Activated T-cell treated with anti-CD3 and anti-CD28 coated beads for 1 hour (primary cell): ENCODE results near the gene CACNB1.
A peak's percentile ranks its signal among the peaks of the same experiment; 100 is the strongest.

ENCODE experiments used
- DNase-seq: peaks from one replicate; pipeline ENCODE4 v3.0.0-alpha.2; 2020; ENCODE audit warnings: low read depth

Gene CACNB1

DNA sequence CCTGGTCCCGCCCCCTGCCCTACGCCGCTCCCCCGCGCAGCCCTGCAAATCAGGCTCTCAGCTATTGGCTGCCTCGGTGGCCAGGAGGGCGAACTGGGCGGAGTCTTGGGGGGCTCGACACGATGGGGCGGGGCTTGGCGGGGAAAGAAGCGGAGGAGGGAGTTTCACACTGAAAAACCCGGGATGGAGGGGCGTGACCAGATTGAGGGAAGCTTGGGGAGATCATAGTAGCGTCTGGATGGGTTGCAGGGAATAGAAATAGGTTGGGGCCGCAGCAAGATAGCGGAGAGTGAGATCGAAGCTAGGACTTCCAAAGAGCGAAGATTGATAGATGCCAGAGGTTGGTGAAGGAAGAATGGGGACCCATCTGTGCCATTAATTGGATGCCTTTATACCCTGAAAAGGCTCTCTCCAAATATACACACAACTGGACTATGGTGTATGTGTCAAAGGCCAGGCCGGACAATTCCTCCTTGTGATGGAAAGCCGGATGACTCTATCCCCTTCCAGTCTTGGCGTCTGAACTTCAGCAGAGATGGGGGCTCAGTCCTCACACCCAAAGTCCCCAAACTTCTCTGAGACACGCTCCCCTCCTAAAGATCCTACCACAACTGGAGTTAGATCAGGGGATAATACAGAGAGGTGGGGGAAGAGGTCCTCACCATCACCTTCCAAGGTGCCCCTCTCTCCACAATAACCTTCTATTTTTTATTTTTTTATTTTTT lies 28.7 kb upstream of the CACNB1 start:
- DNase-seq, result peak; percentile 44

DNA sequence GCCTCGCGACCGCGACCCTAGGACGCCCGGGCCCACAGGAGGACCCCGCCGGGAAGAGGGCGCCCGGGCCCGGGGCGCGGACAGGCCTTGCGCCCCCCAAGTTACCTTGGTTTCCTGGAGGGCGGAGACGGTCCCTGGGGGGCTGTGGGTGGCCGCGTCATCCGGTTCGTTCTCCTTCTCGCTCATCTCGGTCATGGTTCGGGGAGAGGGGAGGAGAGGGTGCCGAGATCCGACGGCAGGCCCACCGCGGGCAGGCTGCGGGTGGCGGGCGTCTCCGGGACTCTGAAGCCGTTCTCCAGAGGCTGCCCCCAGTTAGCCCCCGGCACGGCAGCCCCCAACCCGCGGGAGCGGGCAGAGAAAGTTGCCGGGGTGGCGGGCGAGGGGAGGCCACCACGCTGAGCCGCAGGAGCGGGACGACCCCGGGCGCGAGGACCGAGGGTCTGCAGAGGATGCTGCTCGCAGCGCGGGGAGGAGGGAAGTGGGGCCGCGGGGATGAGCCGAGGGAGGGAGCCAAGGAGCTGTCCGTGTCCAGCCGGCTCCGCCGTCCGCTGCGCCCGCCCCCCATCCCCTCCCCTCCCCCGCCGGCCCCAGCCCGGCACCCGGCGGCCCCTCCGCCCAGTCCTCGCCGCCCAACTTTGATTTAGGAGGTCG lies 28.0 kb upstream of the CACNB1 start, which contains the start of gene STAC2:
Gene STAC2 (minus strand): TSS at position 638 of the 651 bp plus-strand sequence. CDS start 443 bp downstream, at position 195.
- no peak for DNase-seq

DNA sequence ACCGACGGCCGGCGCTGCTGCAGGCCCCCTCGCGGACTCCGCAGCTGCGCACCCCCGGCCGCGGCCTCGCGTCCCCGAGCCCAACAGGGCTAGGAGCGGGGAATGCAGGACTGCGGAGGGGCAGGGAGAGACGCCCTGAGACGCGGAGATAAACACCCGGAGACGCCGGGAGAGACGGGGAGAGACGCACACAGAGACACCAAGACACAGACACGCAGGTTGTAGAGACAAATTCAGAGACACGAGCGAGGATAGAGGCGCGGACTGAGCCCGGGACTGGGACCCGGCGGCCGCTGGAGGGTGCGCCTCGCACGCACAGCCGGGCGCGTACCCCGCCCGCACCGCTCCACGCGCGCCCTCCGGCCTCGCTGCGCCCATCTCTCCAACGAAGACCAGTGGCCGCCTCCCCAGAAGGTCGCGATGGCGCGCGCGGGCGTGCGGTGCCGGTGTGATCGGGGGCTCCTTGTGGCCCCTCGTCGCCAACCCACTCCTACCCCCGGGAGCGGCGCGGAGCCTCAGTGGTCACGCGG lies 27.4 kb upstream of the CACNB1 start:
- no peak for DNase-seq

DNA sequence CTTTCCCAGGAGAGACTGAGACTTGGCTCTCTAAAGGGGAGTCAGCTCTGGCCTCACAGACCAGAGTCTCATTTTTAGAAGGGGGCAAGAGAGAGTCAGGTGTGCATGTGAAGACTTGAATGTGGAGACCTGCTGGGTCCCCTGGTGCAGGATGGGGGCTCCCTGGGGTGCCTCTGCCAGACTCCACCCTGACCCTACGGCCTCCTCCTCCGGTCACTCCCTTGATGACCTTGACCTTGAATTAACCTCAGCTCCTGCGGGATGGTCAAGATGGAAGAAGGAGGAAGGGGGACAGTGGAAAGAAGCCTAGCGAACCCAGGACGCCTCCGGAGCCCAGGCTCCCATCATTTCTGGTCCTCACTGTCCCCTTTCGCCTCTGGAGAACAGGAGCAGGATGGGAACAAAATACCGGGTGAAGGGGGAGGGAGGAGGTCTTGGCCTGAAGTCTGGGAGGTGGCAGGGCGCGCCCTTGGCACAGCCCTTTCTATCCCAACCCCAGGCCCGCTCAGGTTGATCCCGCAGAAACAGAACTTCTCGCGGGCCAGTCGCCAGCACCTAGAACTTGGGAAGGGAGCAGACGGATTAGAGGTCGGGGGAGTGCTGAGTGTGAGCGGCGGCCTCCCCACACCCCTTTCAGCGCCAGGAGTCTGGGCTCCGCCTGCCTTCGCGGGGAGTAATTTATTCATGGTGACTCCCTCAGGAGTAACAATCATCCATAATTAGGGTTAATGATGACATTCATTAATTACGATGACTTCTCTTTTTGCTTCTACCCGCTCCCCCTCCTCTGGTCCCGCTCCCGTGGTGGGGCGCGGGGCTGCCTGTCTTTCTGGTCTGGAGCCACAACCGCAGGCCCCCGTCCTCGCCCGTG lies 26.7 kb upstream of the CACNB1 start:
- DNase-seq, result no peak

DNA sequence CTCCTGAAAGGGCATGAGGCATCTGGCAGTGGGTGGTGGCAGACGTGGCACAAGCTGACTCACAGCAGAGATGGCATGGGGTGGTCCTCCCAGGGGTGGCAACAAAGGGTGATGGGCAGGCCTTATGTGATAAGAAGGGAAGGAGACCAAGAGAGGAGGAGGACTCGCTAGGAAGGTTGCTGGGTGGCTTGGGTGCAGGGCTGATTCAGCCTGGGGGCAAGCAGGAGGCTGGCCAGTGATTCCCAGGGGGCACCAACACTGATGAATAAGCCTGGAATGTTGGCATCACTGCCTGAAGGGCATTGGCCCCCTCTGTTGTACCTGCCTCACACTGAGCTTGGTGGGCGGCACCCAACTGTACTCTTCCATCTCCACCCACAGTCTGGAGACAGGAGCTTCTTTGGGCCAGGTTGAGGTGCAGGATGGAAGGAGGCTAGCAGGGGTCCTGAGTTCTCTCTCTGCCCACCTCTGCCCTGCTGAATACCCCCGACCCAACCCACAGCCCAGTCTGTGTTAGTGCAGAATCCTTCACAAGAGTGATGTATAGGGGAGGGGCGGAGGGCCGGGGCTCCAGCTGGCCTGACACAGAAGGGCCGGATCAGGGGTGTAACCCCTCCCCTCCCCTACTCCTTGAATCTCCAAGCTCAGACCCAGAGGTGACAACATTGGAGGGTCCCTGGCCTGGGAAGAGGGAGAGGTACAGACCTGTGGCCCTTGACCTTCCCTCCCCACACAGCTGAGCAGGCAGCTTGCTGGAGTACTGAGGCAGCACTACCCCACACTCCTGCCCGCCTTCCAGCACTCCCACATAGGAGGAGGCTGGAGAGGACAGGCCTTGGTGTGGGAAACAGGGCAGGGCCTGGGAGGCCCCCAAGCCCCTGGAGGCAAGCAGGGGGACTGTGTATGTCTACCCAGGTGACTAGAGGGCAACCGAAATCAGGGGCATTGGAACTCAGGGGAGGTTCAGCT lies 25.7 kb upstream of the CACNB1 start:
- DNase-seq, result no peak

DNA sequence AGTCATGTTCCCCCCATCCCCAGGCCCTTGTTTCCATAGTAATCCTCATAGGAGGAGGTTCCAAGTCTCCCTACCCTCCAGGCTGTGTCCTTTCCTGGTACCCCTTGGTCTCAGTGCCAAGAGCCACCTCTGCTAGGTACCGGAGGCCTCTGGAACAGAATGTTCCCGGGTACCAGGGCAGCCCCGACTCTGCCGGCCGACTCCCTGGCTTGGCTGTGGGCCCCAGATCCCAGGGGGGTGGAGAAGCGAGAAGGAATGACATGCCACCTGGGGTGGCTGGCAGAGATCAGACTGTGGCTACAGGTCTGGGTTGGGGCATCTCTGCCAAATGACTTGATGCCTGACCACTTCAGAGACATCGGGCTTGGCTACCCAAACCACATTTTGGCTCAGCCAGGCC lies 24.7 kb upstream of the CACNB1 start:
- no peak for DNase-seq

DNA sequence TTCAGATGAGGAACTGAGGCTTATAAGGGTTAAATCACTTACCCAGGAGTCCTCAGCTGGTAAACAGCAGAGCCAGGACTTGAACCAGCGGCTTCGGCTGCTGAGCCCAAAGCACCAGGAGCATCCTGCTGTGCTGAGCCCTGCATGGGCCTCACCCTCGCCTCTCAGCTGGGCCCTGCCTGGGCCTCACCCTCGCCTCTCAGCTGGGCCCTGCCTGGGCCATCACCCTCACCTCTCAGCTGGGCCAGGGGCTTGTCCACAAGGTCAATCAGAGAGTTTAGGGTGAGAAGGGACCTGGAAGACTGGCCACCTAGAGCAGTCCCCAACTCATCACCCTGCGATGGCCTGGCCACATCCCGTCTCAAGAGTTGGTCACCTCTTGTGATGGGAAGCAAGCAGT lies 24.1 kb upstream of the CACNB1 start:
- DNase-seq, result no peak

DNA sequence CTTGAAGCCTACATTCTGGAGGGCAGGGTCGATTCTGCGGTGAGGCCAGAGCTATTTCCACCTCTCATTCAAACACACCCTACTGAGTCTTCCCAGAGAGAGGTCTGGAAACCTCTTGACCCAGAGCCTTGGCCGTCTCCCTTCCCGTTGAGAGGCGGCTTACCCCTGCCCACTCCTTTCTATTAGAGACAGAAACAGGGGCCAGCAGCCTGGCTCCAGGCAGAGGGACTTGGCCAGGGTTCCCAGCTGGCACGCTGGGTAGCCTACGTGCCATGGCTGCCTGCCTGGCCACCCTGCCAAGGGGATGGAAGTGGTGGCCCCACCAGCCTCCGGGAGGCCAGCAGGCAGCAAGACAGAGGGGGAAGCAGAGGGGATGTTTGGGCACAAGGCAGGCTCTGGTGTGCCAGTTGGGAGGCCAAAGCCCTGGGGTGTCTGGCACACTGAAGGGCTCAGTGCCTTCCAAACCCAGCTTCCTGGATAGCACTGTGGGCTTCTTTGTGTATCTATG lies 22.2 kb upstream of the CACNB1 start:
- no peak for DNase-seq

- no peak for DNase-seq
Observed at GRCh38 chr17:39218906-39219305, 21.4 kb upstream of the CACNB1 start.

GRCh38 chr17:39217734-39218369 lies 20.4 kb upstream of the CACNB1 start:
- no peak for DNase-seq

DNA sequence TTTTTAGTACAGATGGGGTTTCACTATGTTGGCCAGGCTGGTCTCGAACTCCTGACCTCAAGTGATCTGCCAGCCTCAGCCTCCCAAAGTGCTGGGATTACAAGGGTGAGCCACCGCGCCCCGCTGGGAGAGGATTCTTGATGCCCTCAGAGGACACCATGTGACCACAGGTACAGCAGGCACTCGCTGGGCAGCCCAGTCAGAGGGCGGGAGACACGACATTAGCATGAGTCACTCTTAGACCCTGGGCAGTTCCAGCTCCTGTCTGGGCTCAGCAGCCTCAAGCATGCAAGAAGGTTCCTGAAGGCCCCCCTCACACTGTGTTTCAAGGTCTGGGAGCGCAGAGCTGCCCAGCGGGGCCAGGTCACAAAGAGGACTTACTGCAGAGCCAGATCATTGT lies 16.4 kb upstream of the CACNB1 start:
- no peak for DNase-seq

DNA sequence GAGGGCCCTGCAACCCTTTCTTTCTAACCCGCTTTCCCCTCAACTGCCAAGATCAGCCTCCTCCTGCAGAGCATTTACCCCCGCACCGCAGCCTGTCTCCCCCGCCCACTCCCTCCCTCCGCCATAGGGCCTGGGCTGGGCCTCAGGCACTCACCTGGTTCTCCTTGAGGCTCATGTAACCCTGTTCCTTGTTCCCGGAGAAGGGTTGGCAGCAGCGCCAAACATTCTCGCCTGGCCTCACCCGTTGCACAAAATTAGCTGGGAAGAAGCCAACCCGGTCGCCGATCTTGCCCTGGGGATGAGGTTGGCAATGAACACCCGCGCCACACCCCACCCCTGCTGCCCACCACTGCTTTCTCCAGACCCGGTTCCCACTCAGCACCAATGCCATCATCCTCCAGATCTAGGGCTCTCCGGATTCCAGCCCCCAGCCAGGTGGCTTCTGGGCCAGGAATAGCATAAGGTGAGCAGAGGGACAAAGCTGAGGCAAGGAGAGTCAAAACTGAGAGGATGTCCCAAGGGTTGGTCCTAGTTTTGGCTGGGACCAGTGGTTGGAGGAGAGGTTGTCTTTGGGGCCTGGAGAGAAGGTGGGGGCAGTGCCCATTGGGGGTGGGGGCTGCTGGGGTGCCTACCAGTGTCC lies 15.5 kb upstream of the CACNB1 start:
- no peak for DNase-seq

DNA sequence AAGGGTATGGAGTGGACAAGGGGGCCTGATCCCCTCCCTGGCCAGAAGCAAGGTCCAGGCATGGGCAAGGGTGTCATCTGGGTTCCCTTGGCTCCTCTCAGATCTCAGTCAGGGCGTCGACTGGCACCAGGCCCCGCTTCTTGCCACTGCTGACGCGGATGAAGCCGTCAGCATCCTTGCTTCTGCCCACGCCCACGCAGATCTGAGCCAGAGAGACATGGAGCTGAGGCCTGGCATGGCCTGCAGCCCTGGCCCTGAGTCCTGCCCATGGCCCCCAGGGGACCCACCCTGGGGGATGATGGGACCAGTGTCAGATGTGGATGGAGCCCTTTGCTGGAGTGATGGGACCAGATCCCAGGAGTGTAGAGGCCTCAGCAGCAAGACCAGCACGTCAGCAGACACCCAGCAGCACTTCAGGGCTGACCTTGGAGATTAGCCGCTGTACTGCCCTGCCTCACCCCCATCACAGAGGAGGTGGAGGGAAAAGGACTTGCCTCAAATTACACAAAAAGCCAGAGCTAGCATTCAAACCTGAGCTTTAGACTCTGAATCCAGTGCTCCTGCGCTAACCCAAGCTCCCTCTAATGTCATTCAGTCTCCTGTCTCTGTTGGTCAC lies 14.8 kb upstream of the CACNB1 start:
- DNase-seq, result no peak

GRCh38 chr17:39210093-39210434 lies 12.6 kb upstream of the CACNB1 start:
- DNase-seq, result no peak

DNA sequence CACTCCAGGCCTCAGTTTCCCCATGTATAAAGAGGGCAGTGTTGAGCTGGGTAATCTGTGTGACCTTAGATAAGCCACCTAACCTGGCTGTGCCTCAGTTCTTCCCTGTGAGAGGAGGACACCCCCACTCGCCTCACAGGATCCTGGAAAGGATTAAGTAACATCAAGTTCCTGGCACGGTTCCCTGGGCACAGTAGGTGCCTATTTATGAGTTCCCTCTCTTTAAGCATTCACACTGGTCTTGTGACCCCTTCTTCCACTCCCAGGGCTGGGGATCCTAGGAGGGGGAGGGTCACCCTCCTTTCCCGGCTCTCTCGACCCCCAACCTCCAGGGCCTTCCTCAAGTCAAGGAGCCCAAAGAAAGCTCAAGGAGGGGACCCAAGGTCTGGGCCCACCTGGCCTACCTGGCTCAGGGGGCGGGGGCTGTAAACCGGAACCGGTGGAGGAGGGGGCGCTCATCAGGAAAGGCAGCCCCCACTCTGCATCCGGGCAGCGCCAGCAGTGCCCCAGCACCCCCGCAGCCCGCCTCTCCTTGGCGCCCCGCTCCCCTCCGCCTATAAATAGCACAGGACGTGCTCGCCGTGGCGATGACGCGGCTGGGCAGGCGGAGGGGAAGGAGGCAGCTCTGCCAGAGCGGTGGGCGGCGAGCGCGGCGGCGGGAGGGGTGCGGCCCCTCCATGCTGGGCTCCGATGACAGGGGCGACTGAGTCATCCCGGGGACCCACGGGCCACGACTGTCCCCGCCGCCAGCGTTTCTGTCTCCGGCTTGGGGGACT lies 12.0 kb upstream of the CACNB1 start:
- peak; percentile 53 for DNase-seq

GRCh38 chr17:39208893-39209292 lies 11.4 kb upstream of the CACNB1 start:
- no peak for DNase-seq

GRCh38 chr17:39208136-39208535 lies 10.7 kb upstream of the CACNB1 start:
- DNase-seq, result no peak

DNA sequence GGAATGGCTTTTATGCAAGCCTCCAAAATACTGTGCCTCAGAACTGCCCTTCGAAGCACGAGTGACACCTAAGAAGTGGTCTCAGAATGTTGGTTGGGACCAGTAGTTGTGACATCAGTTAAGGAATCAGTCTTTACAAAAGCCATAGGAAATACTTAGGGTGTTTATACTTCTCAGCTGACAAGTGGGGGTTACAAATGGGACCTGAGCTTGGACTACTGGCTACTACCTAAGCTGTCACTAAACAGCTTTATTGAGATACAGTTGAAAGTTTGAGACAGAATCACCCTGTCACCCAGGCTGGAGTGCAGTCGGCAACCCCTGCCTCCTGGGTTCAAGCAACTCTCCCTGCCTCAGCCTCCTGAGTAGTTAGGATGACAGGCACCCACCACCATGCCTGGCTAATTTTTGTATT lies 7.7 kb upstream of the CACNB1 start:
- DNase-seq, result no peak

GRCh38 chr17:39204245-39204644 lies 6.8 kb upstream of the CACNB1 start:
- no peak for DNase-seq
